Gastrocnemius medialis (tissue), 4 donors: ENCODE measurements around the gene GBA3. TPM values are rescaled to one million over a fixed set of nuclear protein-coding genes. Genes with fewer than 3 reads are reported as not detected.

Experiments used
- ATAC-seq, 2 donors: fragments of 150-250 bp; one replicate each; pipeline ENCODE4 v1.9.1; 2016
- DNase-seq, 2 donors: peaks; one replicate each; pipeline ENCODE4 v3.0.0-alpha.2; 2019
- H3K27ac ChIP-seq, 4 donors: fragments of 200-600 bp; sonication (generic); 1 replicate in 1 of 4; 2 replicates in 3 of 4; pipeline ENCODE4 v1.5.1; 2016 to 2018; ENCODE audit warnings: mild to moderate bottlenecking in 2 of 4, moderate library complexity in 1 of 4
- H3K27me3 ChIP-seq, 3 donors: fragments of 200-600 bp; sonication (generic) in 2 of 3; 1 replicate in 1 of 3; 2 replicates in 2 of 3; pipeline versions ENCODE4 v1.5.1 to v1.6.0; 2016 to 2019; ENCODE audit warnings: mild to moderate bottlenecking in 1 of 3, moderate library complexity in 1 of 3
- H3K36me3 ChIP-seq, 2 donors: fragments of 200-600 bp; sonication (generic) in 1 of 2; one replicate each; pipeline ENCODE4 v1.5.1; 2017 to 2018
- H3K4me1 ChIP-seq, 2 donors: fragments of 200-600 bp; sonication (generic) in 1 of 2; one replicate each; pipeline ENCODE4 v1.5.1; 2016 to 2017; ENCODE audit warnings: mild to moderate bottlenecking in 2 of 2
- H3K4me3 ChIP-seq, 4 donors: fragments of 200-600 bp; sonication (generic) in 3 of 4; 1 replicate in 1 of 4; 2 replicates in 3 of 4; pipeline ENCODE4 v1.5.1; 2016 to 2019; ENCODE audit warnings: mild to moderate bottlenecking in 2 of 4
- H3K9me3 ChIP-seq, 3 donors: fragments of 200-600 bp; sonication (generic) in 2 of 3; 1 replicate in 1 of 3; 2 replicates in 2 of 3; pipeline ENCODE4 v1.5.1; 2016 to 2019
- CTCF ChIP-seq, 5 experiments: fragments of 450-650 bp in 3 of 5; fragments of 200-600 bp in 2 of 5; sonication (generic) in 2 of 5; IDR thresholded peaks in 4 of 5; conservative IDR thresholded peaks in 1 of 5; 1 replicate in 4 of 5; 2 replicates in 1 of 5; pipeline ENCODE4 v1.5.1; 2016 to 2019; ENCODE audit warnings: antibody characterized with exemption in 5 of 5, mild to moderate bottlenecking in 3 of 5, moderate library complexity in 3 of 5
- POLR2A ChIP-seq, 2 donors: fragments of 450-650 bp; IDR thresholded peaks; one replicate each; pipeline ENCODE4 v1.6.1; 2017; ENCODE audit warnings: antibody characterized with exemption in 2 of 2, mild to moderate bottlenecking in 2 of 2, moderate library complexity in 2 of 2
- in situ Hi-C, 4 donors: fragments of 200-750 bp; cut with MboI; loops; one replicate each; pipeline versions ENCODE4 v1.15.0 to v1.8.0; 2017; ENCODE audit warnings: low sequenced_read_pairs in 4 of 4
- intact Hi-C: fragments of 100-400 bp; cut with DNase I; formaldehyde crosslinking; loops from one replicate; pipeline ENCODE4 v1.15.1; 2023; ENCODE audit warnings: low total_unique reads
- total RNA-seq, 4 donors: library from RNA; depleted of rRNA; stranded (reverse); fragments of >200 nt; gene quantifications; one replicate each; pipeline versions ENCODE4 v1.1.0 to v1.2.3, GENCODE V29; 2016

The GBA3 gene
- total RNA-seq, 4 donors from 2014 or later = 0.24 TPM; not detected in 3

- ATAC-seq (no peak), DNase-seq (no peak)
- no peak overlapping the region for H3K4me3 ChIP-seq
- TF ChIP-seq CTCF (IDR thresholded peaks at IDR 0.05 in 4 of 5, conservative IDR thresholded peaks at IDR 0.05 in 1 of 5) (no peak), POLR2A (IDR thresholded peaks at IDR 0.05) (no peak)
- H3K27ac ChIP-seq = no peak overlapping the region
- in situ Hi-C loops = no loop called here
- no peaks in the 10 kb centered on the region for H3K9me3 ChIP-seq
- H3K27me3 ChIP-seq = no peaks in the 10 kb centered on the region
- H3K4me1 ChIP-seq = no peaks in the 10 kb centered on the region
- intact Hi-C loops = no loop called here
- no peaks in the 10 kb centered on the region for H3K36me3 ChIP-seq
These were observed 110.8 kb downstream of the GBA3 start for GRCh38 chr4:22803512-22803911.

GRCh38 chr4:22814906-22815305, 122.2 kb downstream of the GBA3 start:
- Histone ChIP-seq H3K27me3 (no peaks in the 10 kb centered on the region), H3K4me1 (no peaks in the 10 kb centered on the region), H3K4me3 (no peak overlapping the region), H3K9me3 (no peaks in the 10 kb centered on the region), H3K27ac (no peak overlapping the region), H3K36me3 (no peaks in the 10 kb centered on the region)
- DNase-seq = no peak
- ATAC-seq = no peak
- TF ChIP-seq CTCF (IDR thresholded peaks at IDR 0.05 in 4 of 5, conservative IDR thresholded peaks at IDR 0.05 in 1 of 5) = no peak
- intact Hi-C loops = no loop called here
- in situ Hi-C loops = no loop called here

GRCh38 chr4:22824091-22824490, 131.4 kb downstream of the GBA3 start:
- Histone ChIP-seq H3K4me1 (no peaks in the 10 kb centered on the region), H3K9me3 (no peaks in the 10 kb centered on the region), H3K36me3 (no peaks in the 10 kb centered on the region), H3K4me3 (no peak overlapping the region), H3K27ac (no peak overlapping the region), H3K27me3 (no peaks in the 10 kb centered on the region)
- no peak for ATAC-seq
- in situ Hi-C loops = no loop called here
- TF ChIP-seq CTCF (IDR thresholded peaks at IDR 0.05 in 4 of 5, conservative IDR thresholded peaks at IDR 0.05 in 1 of 5) (no peak), POLR2A (IDR thresholded peaks at IDR 0.05) (no peak)
- intact Hi-C loops = no loop called here
- DNase-seq = no peak

GRCh38 chr4:22842360-22843018, 149.8 kb downstream of the GBA3 start:
- H3K9me3 ChIP-seq = no peaks in the 10 kb centered on the region
- H3K36me3 ChIP-seq = no peaks in the 10 kb centered on the region
- in situ Hi-C loops = no loop called here
- H3K27ac ChIP-seq = no peak overlapping the region
- no peak overlapping the region for H3K4me3 ChIP-seq
- H3K4me1 ChIP-seq = no peaks in the 10 kb centered on the region
- TF ChIP-seq POLR2A (IDR thresholded peaks at IDR 0.05) (no peak), CTCF (IDR thresholded peaks at IDR 0.05 in 4 of 5, conservative IDR thresholded peaks at IDR 0.05 in 1 of 5) (no peak)
- intact Hi-C loops = no loop called here
- DNase-seq (no peak), ATAC-seq (no peak)
- H3K27me3 ChIP-seq = no peaks in the 10 kb centered on the region

- no peak overlapping the region for H3K4me3 ChIP-seq
- no peak for ATAC-seq
- TF ChIP-seq CTCF (IDR thresholded peaks at IDR 0.05 in 4 of 5, conservative IDR thresholded peaks at IDR 0.05 in 1 of 5) = no peak
- no peak for TF ChIP-seq POLR2A (IDR thresholded peaks at IDR 0.05)
- H3K4me1 ChIP-seq = no peaks in the 10 kb centered on the region
- no peak for DNase-seq
- in situ Hi-C loops (no loop called here), intact Hi-C loops (no loop called here)
- no peaks in the 10 kb centered on the region for H3K36me3 ChIP-seq
- no peaks in the 10 kb centered on the region for H3K9me3 ChIP-seq
- H3K27ac ChIP-seq = no peak overlapping the region
- H3K27me3 ChIP-seq = no peaks in the 10 kb centered on the region
These were observed 155.6 kb downstream of the GBA3 start for GRCh38 chr4:22848332-22848731.
